ENCODE measurements around the gene HOXB1.

GRCh38 chr17:48545022-48545375 is 14.2 kb upstream of the HOXB1 start, which contains the start of gene HOXB2:
- TF ChIP-seq CTCF (conservative IDR thresholded peaks at IDR 0.05) (no peak), EZH2 (IDR thresholded peaks at IDR 0.05; ENCODE audit: low read depth) (no peak)

Data from PC-9 (cell line).